ENCODE results near the gene NRXN2.

The NRXN2 gene

GRCh38 chr11:64641596-64642417 lies 81.2 kb downstream of the NRXN2 start:
- H3K4me3 ChIP-seq (ENCODE audit: low read depth, low read length): no peak overlapping the region
- no peak for TF ChIP-seq CTCF (IDR thresholded peaks at IDR 0.05; ENCODE audit: low read depth, low read length)
- TF ChIP-seq POLR2A (IDR thresholded peaks at IDR 0.05; ENCODE audit: extremely low read depth, insufficient read length): no peak
- TF ChIP-seq MAX (IDR thresholded peaks at IDR 0.05; ENCODE audit: low read depth, low read length): no peak
- no peak for TF ChIP-seq MYC (IDR thresholded peaks at IDR 0.05; ENCODE audit: low read depth, low read length)
- no peak for DNase-seq (ENCODE audit: low read depth)

- DNase-seq (ENCODE audit: low read depth): no peak
- no peak overlapping the region for H3K4me3 ChIP-seq (ENCODE audit: low read depth, low read length)
- TF ChIP-seq MAX (IDR thresholded peaks at IDR 0.05; ENCODE audit: low read depth, low read length): no peak
These were observed 83.1 kb downstream of the NRXN2 start for GRCh38 chr11:64639885-64640284.

- DNase-seq (ENCODE audit: low read depth): no peak
- no peak for TF ChIP-seq MAX (IDR thresholded peaks at IDR 0.05; ENCODE audit: low read depth, low read length)
- no peak for TF ChIP-seq MYC (IDR thresholded peaks at IDR 0.05; ENCODE audit: low read depth, low read length)
- TF ChIP-seq CTCF (IDR thresholded peaks at IDR 0.05; ENCODE audit: low read depth, low read length): no peak
- TF ChIP-seq POLR2A (IDR thresholded peaks at IDR 0.05; ENCODE audit: extremely low read depth, insufficient read length): no peak
- no peak overlapping the region for H3K4me3 ChIP-seq (ENCODE audit: low read depth, low read length)
These were observed 84.2 kb downstream of the NRXN2 start for GRCh38 chr11:64638829-64639228.

- DNase-seq (ENCODE audit: low read depth): peak; percentile 89
- H3K4me3 ChIP-seq (ENCODE audit: low read depth, low read length): peak overlapping the region; percentile 46
- peak; percentile 23; the same call in 1 of the 2 replicates for TF ChIP-seq MAX (IDR thresholded peaks at IDR 0.05; ENCODE audit: low read depth, low read length)
- no peak; the same call in 1 of the 2 replicates for TF ChIP-seq MYC (IDR thresholded peaks at IDR 0.05; ENCODE audit: low read depth, low read length)
- no peak for TF ChIP-seq CTCF (IDR thresholded peaks at IDR 0.05; ENCODE audit: low read depth, low read length)
- TF ChIP-seq POLR2A (IDR thresholded peaks at IDR 0.05; ENCODE audit: extremely low read depth, insufficient read length): no peak
These were observed 84.9 kb downstream of the NRXN2 start for GRCh38 chr11:64638018-64638665.

GRCh38 chr11:64637334-64638017 lies 85.5 kb downstream of the NRXN2 start:
- DNase-seq (ENCODE audit: low read depth): no peak
- H3K4me3 ChIP-seq (ENCODE audit: low read depth, low read length): no peak overlapping the region
- no peak for TF ChIP-seq MYC (IDR thresholded peaks at IDR 0.05; ENCODE audit: low read depth, low read length)
- no peak for TF ChIP-seq POLR2A (IDR thresholded peaks at IDR 0.05; ENCODE audit: extremely low read depth, insufficient read length)
- TF ChIP-seq CTCF (IDR thresholded peaks at IDR 0.05; ENCODE audit: low read depth, low read length): no peak
- no peak for TF ChIP-seq MAX (IDR thresholded peaks at IDR 0.05; ENCODE audit: low read depth, low read length)
